Effector memory CD4-positive, alpha-beta T cell (primary cell): Measurements from ENCODE around the gene CEP112.

Experiments used
- DNase-seq, 3 donors: peaks; one replicate each; pipeline ENCODE4 v3.0.0-alpha.2; 2020
- H3K27ac ChIP-seq: 2 replicates; pipeline ENCODE4 v1.7.0; 2013; ENCODE audit warnings: mild to moderate bottlenecking, low read length, moderate library complexity; ENCODE audit not compliant: insufficient read depth, poor library complexity, severe bottlenecking
- H3K27me3 ChIP-seq: replicated peaks from 2 replicates; pipeline ENCODE4 v1.7.0; 2013; ENCODE audit warnings: mild to moderate bottlenecking, low read length; ENCODE audit not compliant: insufficient read depth, control insufficient read depth, poor library complexity, severe bottlenecking
- H3K36me3 ChIP-seq: 2 replicates; pipeline ENCODE4 v1.7.0; 2013; ENCODE audit warnings: mild to moderate bottlenecking, low read length, moderate library complexity; ENCODE audit not compliant: control insufficient read depth, insufficient read depth
- H3K4me1 ChIP-seq: 2 replicates; pipeline ENCODE4 v1.7.0; 2013; ENCODE audit warnings: low read length, mild to moderate bottlenecking; ENCODE audit not compliant: control insufficient read depth, insufficient read depth, poor library complexity, severe bottlenecking
- H3K4me3 ChIP-seq: 2 replicates; pipeline ENCODE4 v1.7.0; 2013; ENCODE audit warnings: low read length, low read depth, mild to moderate bottlenecking; ENCODE audit not compliant: insufficient read depth, poor library complexity, severe bottlenecking
- H3K9me3 ChIP-seq: 2 replicates; pipeline ENCODE4 v1.7.0; 2013; ENCODE audit warnings: mild to moderate bottlenecking, low read length, moderate library complexity; ENCODE audit not compliant: control insufficient read depth

The CEP112 gene

GRCh38 chr17:65985571-65985970 lies 206.4 kb downstream of the CEP112 start:
- no peaks in the 10 kb centered on the region for H3K36me3 ChIP-seq
- H3K27me3 ChIP-seq, result no peaks in the 10 kb centered on the region
- H3K4me1 ChIP-seq, result no peaks in the 10 kb centered on the region
- peaks cover 3% of the 10 kb centered on the region for H3K9me3 ChIP-seq
- no peak for DNase-seq
- H3K4me3 ChIP-seq, result no peak overlapping the region
- no peak overlapping the region for H3K27ac ChIP-seq

- peaks cover 3% of the 10 kb centered on the region for H3K9me3 ChIP-seq
- DNase-seq, result no peak
These were observed 207.6 kb downstream of the CEP112 start for GRCh38 chr17:65984299-65984698.

DNA sequence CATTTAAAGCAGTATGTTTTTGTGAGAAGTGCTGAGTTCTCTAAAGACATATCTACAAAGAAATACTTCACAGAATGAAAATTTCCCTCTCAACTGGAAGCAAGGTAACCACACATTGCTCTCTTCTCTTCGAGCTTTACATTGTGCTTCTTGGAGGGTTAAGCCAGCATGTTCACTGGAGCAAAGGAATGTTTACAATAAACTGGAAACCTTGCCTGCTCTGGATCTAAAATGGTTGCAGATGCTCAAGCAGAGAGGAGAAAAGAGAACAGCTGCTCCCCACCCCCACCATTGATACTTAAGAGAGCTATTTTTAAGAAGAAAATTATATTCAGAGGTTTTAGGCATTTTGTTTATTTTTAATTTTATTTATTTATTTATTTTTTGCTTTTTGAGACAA lies 213.1 kb downstream of the CEP112 start:
- no peaks in the 10 kb centered on the region for H3K27me3 ChIP-seq
- no peaks in the 10 kb centered on the region for H3K4me1 ChIP-seq
- H3K27ac ChIP-seq, result no peak overlapping the region
- no peak overlapping the region for H3K4me3 ChIP-seq
- H3K36me3 ChIP-seq, result no peaks in the 10 kb centered on the region
- no peak for DNase-seq
- H3K9me3 ChIP-seq, result no peaks in the 10 kb centered on the region

More at GRCh38 chr17:65984299-65984698, 207.6 kb downstream of the CEP112 start:
- Histone ChIP-seq H3K36me3 (no peaks in the 10 kb centered on the region), H3K4me1 (no peaks in the 10 kb centered on the region), H3K4me3 (no peak overlapping the region), H3K27ac (no peak overlapping the region), H3K27me3 (no peaks in the 10 kb centered on the region)

DNA sequence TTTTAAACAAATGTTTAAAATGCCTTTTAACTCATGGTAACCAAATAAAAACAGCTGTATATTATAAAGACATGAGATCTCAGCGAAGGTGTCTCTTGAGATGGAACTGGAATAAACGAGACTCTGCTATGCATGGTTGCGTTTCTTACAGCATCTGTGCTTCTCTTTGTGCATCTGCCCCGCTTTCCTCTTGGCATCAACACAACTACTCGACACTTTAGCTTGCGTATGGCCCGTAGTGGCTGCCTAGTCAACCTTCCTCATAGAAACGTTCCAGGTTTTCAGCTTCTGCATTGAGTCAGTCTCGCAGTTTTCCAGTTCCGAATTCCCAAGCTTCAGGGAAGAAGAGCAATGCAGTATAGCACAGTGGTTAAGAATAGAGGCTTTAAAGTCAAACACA lies 214.9 kb downstream of the CEP112 start:
- DNase-seq, result no peak
- Histone ChIP-seq H3K4me1 (no peaks in the 10 kb centered on the region), H3K4me3 (no peak overlapping the region), H3K27me3 (no peaks in the 10 kb centered on the region), H3K27ac (no peak overlapping the region), H3K36me3 (no peaks in the 10 kb centered on the region), H3K9me3 (no peaks in the 10 kb centered on the region)

DNA sequence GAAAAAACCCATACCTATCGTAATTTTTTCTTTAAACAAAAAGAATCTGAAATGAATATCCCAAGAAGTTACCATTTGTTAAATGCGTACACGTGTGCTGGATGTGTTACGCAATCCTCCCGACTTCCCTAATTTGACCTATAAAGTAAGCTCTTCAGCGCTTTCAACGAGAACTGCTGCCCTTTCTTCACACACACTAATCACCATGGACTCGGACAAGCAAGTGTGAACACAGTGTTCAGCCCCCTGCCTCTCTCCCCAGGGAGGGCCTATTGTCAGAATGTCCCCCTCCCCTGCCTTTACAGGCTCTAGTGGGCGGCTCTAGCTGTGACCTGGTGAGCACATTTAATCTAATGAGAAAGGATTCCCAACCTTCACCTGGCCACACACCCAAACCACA lies 216.1 kb downstream of the CEP112 start:
- Histone ChIP-seq H3K4me1 (no peaks in the 10 kb centered on the region), H3K9me3 (no peaks in the 10 kb centered on the region), H3K36me3 (no peaks in the 10 kb centered on the region), H3K27me3 (no peaks in the 10 kb centered on the region), H3K27ac (no peak overlapping the region), H3K4me3 (no peak overlapping the region)
- no peak for DNase-seq

GRCh38 chr17:65973237-65973636 lies 218.7 kb downstream of the CEP112 start:
- no peak overlapping the region for H3K4me3 ChIP-seq
- no peak for DNase-seq
- H3K36me3 ChIP-seq, result no peaks in the 10 kb centered on the region
- H3K27ac ChIP-seq, result no peak overlapping the region
- no peaks in the 10 kb centered on the region for H3K27me3 ChIP-seq
- no peaks in the 10 kb centered on the region for H3K4me1 ChIP-seq
- no peaks in the 10 kb centered on the region for H3K9me3 ChIP-seq

GRCh38 chr17:65967372-65967771 lies 224.6 kb downstream of the CEP112 start:
- H3K4me3 ChIP-seq, result no peak overlapping the region
- no peaks in the 10 kb centered on the region for H3K9me3 ChIP-seq
- H3K4me1 ChIP-seq, result no peaks in the 10 kb centered on the region
- H3K27ac ChIP-seq, result no peak overlapping the region
- no peak for DNase-seq
- no peaks in the 10 kb centered on the region for H3K27me3 ChIP-seq
- no peaks in the 10 kb centered on the region for H3K36me3 ChIP-seq

DNA sequence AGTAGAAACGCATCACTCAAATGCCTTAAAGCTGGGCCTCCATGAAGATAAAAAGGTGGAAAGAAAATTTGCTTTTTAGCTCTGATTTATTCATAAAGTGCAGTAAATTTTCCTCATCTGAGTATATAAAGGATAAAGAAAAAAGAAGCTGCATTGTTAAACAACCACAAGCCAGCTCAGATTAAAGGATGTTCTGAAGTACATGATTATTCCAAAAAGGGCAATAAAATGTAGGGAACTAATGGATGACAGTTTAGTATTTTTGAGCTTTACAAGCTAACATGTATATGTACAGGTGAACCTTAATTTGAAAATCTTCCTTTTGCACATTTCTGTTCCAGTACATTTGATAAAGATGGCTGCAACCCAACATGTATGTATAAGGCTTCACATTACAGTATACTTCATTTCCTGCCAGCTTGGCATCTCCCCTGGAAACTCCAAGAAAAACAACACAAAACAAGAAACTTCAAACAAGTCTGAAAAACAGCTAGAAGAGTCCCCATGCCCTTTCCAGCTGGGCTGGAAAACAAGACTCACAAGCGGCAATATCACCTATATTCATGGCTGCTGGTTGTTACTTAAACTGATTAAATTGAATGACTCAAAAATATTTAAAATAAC lies 225.7 kb downstream of the CEP112 start:
- Histone ChIP-seq H3K27me3 (no peaks in the 10 kb centered on the region), H3K4me1 (no peaks in the 10 kb centered on the region), H3K4me3 (no peak overlapping the region), H3K27ac (no peak overlapping the region), H3K36me3 (no peaks in the 10 kb centered on the region), H3K9me3 (no peaks in the 10 kb centered on the region)
- DNase-seq, result no peak

GRCh38 chr17:65963179-65963578 lies 228.8 kb downstream of the CEP112 start:
- H3K4me1 ChIP-seq, result no peaks in the 10 kb centered on the region
- H3K4me3 ChIP-seq, result no peak overlapping the region
- no peak for DNase-seq
- H3K27me3 ChIP-seq, result no peaks in the 10 kb centered on the region
- no peaks in the 10 kb centered on the region for H3K9me3 ChIP-seq
- no peaks in the 10 kb centered on the region for H3K36me3 ChIP-seq
- H3K27ac ChIP-seq, result no peak overlapping the region

DNA sequence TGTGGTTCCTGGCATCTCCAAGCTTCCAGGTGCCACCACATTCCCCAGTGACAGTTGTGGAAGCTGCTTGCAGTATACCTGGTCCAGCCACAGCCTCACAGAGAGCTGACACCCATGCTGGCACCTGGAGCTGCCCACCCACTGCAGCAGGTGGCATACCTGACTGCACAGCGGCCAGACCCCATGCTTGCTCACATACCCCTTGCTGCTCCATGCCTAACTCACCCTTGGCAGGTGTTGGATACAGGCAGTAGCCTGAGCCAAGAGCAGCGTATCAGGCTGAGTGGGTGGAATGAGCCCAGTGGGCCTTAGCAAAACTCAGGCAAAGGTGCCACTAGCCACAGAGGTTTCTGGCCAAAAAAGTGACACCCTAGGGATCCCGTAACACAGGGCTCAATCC lies 232.3 kb downstream of the CEP112 start:
- no peaks in the 10 kb centered on the region for H3K4me1 ChIP-seq
- no peak overlapping the region for H3K27ac ChIP-seq
- no peaks in the 10 kb centered on the region for H3K36me3 ChIP-seq
- no peaks in the 10 kb centered on the region for H3K9me3 ChIP-seq
- no peak overlapping the region for H3K4me3 ChIP-seq
- DNase-seq, result no peak
- no peaks in the 10 kb centered on the region for H3K27me3 ChIP-seq
